Epidermal melanocyte (primary cell): ENCODE results near the gene TMEM81.

Experiments
- DNase-seq: peaks from one replicate; pipeline ENCODE4 v3.0.0; 2011; ENCODE audit warnings: low spot score; ENCODE audit not compliant: insufficient read length

The TMEM81 gene

DNA sequence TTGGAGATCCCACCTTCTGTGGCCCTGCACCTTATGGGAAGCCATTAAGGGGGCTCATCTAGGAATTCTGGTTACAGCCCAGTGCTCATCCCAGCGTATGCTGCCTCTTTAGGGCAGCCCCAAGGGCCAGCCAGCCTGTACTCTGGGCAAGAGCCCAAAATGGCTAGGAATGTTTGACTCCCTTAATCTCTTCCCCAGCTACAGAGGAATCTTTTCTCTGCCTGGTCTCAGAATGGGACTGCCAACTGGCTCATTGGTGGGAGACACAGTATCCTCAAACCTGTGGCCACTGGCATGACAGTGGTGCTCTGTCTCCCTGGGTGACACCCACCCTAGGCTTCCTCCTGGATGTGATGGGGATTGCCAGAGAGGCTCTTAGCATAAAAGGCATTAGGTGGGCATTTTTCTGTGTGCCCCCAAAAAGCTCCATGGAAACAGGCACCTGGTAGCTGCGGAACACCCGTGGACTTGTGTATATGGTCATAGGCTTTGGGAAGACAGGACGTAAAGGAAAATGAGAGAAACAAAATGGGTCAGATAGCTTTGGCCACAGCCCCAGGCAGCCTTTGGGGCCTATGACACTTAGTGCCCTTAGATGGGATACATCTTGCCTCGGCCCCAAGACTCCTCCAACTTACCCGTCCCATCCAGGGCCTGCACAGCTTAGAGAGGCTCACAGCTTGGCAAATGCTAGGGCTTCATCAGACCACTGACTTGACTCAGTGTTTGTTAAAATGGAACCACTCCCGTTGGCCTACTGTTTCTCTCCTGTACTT is 6.9 kb downstream of the TMEM81 start:
- no peak for DNase-seq

GRCh38 chr1:205076245-205076761 is 8.0 kb downstream of the TMEM81 start:
- DNase-seq, result no peak

- no peak for DNase-seq
Observed at GRCh38 chr1:205075642-205076155, 8.6 kb downstream of the TMEM81 start.

GRCh38 chr1:205074513-205074912 is 9.7 kb downstream of the TMEM81 start:
- no peak for DNase-seq

DNA sequence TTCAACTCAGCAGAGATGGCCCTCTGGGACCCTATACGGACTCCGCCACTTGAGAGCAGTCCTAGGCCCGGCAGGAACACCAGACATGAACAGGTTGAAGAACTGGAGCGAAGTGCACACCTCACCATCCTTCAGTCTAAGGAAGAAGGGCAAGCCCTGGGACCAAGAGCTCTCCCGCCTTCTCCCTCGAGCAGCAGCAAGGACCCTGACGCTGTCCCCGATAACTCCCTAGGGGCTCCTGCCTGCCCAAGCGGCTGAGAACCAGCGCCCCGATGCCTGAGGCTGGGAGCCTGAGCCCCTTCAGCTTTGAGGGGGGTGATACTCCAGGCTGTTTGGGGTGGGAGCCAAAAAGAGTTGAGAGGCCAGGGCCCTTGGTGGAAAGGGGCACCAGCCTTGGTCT is 10.2 kb downstream of the TMEM81 start:
- DNase-seq, result no peak

DNA sequence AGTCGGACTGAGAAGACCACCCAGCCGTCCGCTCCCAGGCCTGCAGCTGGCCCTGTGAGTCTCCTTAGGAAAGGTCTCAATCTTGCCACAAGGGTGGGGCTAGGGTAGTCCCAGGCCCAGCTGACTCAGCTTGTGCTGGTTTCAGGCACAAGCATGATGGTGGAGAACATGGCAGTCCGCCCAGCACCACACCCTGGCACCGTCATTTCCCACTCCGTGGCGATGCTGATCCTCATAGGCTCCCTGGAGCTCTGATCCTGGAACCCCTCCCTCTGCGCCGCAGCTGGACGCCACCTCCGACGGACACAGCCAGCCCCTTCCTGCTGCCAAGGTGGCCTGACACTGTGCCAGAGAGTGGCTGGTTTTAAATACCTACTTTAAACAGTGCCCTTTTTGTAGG is 10.7 kb downstream of the TMEM81 start:
- DNase-seq, result no peak

GRCh38 chr1:205072881-205073280 is 11.4 kb downstream of the TMEM81 start:
- DNase-seq, result no peak

- no peak for DNase-seq
Observed at GRCh38 chr1:205072286-205072685, 12.0 kb downstream of the TMEM81 start.

DNA sequence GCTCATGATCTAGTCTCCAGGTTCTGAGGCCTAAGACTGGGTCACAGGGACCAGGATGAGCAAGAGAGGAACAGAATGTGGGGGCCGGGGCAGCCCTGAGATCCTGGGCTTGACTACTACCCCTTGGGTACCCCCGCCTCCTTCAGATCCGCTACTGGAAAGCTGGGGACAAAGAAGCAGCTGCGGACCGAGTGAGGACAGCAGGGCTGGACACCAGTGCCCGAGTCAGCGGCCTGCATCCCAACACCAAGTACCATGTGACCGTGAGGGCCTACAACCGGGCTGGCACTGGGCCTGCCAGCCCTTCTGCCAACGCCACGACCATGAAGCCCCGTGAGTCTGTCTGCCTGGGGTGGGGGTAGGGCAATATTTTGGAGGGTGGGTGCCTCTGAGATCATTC is 12.5 kb downstream of the TMEM81 start:
- DNase-seq, result no peak

GRCh38 chr1:205071028-205071409 is 13.2 kb downstream of the TMEM81 start:
- DNase-seq, result no peak

DNA sequence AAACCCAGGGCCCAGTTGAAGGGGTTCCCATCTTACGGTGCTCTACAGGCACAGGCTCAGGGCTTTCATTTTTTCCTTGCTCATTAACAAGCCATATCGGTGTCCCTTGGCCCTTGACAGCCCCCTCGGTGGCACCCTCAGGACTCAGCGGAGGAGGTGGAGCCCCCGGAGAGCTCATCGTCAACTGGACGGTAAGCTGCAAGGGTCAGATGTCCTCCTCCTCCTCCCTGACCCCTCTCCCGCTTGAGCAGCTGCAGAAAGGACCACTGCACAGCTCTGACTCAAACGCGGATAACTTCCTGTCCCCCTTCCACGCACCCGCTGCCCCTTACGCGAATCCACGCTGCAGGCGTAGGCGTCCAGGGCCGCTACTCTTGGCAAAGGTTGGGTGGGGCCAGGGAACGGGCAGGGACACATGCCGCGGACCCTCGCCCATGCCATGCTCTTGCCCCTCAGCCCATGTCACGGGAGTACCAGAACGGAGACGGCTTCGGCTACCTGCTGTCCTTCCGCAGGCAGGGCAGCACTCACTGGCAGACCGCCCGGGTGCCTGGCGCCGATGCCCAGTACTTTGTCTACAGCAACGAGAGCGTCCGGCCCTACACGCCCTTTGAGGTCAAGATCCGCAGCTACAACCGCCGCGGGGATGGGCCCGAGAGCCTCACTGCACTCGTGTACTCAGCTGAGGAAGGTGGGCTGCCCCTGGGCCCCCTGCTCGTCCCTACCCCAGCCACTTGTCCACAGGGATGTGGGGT is 14.7 kb downstream of the TMEM81 start:
- no peak for DNase-seq

DNA sequence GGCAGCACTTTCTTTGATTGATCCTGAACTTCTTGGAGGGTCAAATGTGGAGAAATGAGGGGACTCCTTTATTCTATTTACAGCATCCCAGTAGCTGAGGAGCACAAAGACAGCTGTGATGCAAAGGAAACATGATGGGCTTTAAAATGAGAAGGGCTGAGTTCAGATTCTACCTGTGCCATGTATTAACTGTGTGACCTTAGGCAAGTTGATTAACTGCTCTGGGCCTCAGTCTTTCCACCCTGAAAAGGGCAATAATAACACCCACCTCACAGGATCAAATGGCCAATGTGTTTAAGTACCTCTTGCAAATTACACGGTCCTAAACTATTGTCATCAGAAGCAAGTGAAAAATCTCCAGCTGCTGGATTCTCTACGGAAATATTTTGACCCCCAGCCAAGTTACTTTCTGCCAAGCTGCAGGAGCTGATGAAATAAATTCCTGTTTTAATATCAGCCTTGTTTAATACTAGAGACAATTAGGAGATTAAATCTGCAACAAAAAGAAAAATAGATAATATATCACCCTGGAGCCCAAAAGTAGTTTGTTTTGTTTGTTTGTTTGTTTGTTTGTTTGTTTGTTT is 15.7 kb downstream of the TMEM81 start:
- no peak for DNase-seq

GRCh38 chr1:205068001-205068400 is 16.3 kb downstream of the TMEM81 start:
- DNase-seq, result no peak

DNA sequence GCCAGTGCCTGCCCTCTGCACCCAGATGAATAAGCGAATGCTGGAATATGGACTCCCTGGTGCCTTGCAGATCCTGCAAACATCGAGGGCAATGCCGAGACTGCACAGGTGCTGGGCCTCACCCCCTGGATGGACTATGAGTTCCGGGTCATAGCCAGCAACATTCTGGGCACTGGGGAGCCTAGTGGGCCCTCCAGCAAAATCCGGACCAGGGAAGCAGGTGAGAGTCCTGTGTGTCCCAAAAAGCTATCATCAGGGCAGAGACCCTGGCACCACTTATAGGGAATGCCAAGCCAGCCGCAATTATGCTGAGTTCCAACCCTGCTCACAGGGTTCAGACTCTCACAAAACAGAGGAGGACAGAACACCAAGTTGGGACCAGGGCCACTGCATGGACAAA is 17.2 kb downstream of the TMEM81 start:
- DNase-seq, result no peak

- DNase-seq, result no peak
Observed at GRCh38 chr1:205066141-205066818, 18.0 kb downstream of the TMEM81 start.

GRCh38 chr1:205065666-205066065 is 18.6 kb downstream of the TMEM81 start:
- no peak for DNase-seq

DNA sequence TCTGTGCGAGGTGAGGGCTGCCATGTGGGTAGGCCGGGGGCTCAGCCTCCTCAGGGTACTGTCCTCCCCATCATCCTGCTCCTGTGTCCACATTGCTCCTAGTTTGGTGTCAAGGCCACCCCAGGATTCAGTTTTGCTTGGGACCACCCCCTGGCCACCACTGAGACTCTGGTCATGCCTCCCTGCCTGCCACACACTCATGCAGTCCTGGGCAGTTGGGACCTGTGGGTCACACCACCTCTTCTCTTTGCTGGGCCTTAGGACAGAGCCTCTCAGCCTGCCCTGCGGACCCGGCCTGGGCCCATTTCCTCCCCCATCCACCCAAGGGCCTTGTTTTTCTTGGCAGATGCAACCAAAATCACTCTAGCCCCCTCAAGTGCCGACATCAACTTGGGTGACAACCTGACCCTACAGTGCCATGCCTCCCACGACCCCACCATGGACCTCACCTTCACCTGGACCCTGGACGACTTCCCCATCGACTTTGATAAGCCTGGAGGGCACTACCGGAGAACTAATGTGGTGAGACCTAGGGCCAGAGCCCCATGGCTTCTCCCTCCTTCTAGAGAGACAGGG is 19.4 kb downstream of the TMEM81 start:
- DNase-seq, result no peak

GRCh38 chr1:205064301-205064700 is 20.0 kb downstream of the TMEM81 start:
- no peak for DNase-seq

DNA sequence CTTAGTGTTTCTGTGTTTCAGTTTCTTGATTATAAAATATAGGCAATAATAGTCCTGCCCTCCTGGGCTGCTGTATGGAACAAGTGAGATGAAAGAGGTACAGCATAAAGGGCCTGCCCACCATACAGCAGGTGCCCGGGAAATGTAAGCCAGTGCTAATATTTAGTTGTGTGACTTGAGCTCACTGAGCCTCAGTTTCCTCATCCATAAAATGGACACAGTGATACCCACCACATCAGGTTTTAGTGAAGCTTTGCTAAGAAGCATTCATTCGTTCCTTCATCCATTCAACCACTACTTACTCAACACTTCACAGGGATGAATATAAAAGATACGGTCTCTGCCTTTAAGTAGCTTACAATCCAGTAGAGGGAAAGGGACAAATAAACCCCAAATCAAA is 21.4 kb downstream of the TMEM81 start:
- no peak for DNase-seq

DNA sequence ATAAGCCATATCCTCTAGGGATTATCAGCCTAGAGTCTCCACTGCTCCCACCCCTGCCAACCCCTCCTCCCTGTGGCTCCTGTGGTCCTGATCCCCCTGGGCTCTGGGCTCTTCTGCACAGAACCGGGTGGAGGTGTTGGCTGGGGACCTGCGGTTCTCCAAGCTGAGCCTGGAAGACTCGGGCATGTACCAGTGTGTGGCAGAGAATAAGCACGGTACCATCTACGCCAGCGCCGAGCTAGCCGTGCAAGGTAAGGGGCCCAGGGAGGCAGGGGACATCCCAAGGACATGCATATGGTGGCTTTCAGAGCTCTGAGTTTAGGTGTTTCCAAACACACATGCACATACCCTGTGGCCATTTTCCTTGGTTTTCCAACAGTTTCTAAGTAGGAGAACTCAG is 21.9 kb downstream of the TMEM81 start:
- DNase-seq, result no peak

- peak; percentile 64 for DNase-seq
Observed at GRCh38 chr1:205061665-205062069, 22.6 kb downstream of the TMEM81 start.
